ENCODE data around the gene COLGALT1.

DNA sequence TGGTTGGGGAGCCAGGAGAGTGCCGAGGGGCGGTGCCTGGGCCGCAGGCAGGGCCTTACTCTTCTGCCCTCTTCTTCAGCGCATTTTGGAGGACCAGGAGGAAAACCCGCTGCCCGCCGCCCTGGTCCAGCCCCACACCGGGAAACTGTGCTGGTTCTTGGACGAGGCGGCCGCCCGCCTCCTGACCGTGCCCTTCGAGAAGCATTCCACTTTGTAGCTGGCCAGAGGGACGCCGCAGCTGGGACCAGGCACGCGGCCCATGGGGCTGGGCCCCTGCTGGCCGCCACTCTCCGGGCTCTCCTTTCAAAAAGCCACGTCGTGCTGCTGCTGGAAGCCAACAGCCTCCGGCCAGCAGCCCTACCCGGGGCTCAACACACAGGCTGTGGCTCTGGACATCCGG is 34.6 kb upstream of the COLGALT1 start:
- TF ChIP-seq, protein P1, sequence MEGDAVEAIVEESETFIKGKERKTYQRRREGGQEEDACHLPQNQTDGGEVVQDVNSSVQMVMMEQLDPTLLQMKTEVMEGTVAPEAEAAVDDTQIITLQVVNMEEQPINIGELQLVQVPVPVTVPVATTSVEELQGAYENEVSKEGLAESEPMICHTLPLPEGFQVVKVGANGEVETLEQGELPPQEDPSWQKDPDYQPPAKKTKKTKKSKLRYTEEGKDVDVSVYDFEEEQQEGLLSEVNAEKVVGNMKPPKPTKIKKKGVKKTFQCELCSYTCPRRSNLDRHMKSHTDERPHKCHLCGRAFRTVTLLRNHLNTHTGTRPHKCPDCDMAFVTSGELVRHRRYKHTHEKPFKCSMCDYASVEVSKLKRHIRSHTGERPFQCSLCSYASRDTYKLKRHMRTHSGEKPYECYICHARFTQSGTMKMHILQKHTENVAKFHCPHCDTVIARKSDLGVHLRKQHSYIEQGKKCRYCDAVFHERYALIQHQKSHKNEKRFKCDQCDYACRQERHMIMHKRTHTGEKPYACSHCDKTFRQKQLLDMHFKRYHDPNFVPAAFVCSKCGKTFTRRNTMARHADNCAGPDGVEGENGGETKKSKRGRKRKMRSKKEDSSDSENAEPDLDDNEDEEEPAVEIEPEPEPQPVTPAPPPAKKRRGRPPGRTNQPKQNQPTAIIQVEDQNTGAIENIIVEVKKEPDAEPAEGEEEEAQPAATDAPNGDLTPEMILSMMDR (IDR thresholded peaks at IDR 0.05; ENCODE audit: low read depth, low read length) = no peak
- TF ChIP-seq MYC (IDR thresholded peaks at IDR 0.05; ENCODE audit: low read depth, low read length) = no peak
- no peak for TF ChIP-seq POLR2A (IDR thresholded peaks at IDR 0.05; ENCODE audit: extremely low read depth, insufficient read length)

Data from NB4 (cell line).